CD4-positive, alpha-beta T cell treated with Interleukin-10 for 1 hour (primary cell): ENCODE measurements around the gene FLACC1.
"Not testable (repeated sequence)": the region's sequence is repeated elsewhere in the genome, so short reads cannot be mapped to it uniquely, and the experiment has no call there.

Experiments used
- DNase-seq: peaks from one replicate; pipeline ENCODE4 v3.0.0-alpha.2; 2020

Gene FLACC1, protein sequence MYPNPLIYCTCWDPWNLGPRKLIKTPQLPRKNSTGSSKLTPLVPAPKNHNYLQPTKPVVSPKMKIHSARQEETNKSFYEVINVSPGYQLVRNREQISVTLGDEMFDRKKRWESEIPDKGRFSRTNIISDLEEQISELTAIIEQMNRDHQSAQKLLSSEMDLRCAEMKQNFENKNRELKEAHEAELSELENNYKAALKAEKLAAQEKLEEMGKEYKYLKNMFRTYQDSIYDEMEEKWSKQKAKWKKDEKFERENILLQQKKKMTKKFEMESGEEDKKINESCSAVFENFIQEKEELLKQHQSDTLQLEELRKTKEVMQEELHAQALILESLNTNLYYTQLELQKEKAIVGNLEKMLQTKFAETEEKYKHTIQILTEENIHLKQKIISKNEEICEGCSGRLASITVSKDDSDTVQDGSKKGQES

DNA sequence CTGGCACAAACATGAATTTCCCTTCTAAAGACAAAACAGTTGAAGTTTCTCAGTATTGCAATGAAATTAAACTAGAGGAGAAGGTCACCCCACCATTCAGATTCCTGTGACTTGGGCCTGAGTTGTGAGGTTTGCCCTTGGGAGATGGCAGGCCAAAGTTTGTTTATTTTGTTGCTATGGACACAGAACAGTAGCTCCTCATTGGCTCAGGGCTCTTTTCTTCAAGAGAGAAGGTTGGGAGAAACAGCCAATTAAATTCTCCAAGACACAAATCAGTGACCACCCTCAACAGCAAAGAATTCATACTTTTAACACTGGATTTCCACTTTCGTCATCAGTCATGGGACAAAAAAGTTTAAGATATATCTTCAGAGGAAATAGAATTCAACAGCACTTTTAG, at the start of gene FLACC1:
FLACC1 (minus strand) TSS at position 125 of the 400 bp plus-strand sequence. CDS start 5,941 bp downstream, outside the sequence.
- DNase-seq = no peak

DNA sequence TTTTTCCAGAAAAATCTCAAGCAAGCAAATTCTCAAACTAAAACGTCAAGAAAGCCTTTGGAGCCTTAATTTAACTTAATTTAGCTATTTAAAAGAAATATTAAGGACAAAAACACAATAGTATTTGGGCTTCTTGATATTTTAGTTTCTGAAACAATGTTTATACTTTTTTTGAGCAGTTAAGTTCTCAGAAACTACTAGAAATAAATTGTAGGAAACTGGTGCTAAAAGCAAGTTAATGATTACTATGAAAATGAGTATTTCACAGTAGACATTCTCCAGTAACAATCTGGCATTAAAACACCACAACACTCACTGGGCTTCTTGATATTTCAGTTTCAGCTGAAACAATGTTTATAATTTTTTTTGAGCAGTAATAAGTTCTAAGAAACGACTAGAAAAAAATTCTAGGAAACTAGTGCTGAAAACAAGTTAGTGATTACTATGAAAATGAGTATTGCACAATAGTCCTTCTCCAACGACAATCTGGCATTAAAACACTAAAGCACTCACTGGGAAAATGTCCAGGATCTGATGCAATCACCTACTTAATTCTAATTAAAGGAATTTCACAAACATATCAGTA, 49.0 kb upstream of the FLACC1 start:
- no peak for DNase-seq

DNA sequence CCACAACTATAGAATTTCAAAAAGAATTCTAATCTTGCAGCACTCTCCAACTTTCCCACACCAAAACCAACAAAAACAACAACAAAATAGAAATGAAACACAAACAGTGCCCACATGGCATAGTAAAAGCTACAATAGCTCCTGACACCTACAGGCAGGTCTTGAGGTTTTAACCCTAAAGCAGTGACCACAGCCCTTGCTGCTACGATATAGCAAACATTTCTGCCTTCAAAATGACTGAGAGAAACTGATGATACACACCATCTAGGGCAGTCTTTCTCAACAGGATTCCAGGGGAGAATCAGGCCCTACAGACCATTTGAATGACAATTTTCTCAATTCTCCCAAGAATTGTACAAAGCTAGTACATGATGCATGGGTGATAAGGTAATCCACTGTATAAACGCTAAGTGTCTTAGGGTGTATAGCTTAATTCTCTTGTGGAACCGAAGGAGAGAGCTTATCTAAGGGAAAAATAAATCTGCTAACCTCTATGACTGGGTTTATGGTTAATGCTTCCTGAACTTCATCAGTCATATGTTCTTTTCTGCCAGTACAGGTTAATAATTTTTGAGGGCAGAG, 47.6 kb upstream of the FLACC1 start:
- DNase-seq = no peak

DNA sequence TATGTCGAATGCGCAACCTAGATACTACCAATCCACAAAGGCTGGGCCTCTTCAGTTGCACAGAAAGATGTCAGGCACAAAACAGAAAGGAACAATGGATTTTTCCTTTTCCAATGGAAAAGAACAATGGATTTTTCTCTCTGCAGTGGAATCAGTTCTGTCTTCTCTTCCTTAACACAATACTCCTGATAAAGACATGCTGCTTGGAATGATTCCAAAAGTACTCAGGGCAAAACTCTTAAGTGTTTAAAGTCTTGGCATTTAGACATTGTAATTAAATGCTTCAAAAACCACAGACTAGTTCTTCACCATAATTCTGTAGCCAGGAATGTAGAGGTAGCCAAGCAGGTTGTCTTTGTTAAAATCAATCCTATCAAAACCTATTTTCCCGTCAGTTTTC, 46.7 kb upstream of the FLACC1 start:
- no peak for DNase-seq

DNA sequence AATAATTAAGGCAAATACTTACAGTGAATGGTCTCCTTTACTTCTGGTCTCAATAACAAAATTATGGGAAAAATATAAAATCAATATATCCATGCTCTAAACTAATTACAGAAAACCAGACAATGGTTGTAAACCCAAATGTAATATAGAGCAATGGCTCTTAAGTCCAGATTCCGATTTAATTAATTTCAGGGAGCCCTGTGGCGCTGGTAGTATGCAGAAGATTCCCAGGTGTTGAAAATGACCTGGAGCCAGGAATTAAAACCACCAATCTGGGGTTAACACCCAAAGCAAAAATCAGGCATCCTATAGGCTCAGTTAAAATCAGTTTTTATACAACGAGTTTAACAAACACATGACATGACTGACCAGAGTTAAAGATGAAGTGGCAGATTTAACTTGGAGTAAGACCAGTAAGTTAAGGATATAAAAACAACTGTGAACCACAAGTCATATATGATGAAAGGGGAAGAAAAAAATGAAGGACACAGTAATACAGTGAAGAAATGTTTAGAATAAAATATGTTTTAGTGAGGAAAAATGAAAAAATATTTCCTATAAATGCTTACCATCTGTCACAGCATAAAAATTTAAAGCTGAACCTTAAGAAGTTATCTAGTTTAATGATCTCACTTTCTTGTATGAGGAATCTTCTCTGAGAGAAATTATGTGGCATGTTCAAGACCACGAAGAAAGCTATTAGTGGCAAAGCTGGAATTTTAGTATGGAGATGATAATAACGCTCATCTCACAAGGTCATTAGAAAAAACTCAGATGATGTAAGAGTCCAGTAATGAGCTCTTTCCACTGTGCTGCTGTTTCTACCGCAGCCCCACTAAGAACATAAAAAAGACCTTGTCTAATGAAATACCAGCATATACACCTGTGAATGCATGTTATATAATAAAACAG, 45.8 kb upstream of the FLACC1 start:
- no peak for DNase-seq

DNA sequence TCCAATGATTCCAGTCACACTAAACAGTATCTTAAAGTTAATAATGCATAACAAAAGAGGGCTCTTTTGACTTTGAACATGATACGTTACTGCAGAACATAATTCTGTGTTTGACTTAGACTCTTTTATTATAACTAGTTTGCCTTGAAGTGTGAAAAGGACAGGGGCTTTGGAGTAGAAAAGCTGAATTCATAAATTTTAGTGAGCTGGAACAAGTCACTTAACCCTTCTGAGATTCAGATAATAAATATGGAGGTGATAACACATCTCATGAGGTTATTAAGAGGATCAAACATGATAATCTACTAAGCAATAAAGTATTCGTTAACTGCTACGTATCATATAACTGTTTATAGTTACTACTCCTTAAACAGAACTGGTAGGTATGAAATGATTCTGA, 44.7 kb upstream of the FLACC1 start:
- DNase-seq = no peak

DNA sequence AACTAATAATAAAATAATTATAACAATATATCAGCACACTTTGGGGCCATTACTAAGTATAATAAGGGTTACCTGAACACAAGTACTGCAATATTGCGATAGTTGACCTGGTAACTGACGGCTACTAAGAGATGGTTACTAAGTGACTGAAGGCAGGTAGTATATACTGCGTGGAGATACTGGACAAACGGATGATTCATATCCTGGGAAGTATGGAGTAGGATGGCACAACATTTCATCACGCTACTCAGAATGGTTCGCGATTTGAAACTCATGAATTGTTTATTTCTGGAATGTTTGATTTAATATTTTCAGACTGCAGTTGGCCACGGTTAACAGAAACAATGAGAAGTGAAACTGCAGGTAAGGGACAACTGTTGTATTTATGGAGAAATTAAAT, 39.5 kb upstream of the FLACC1 start:
- DNase-seq = no peak

DNA sequence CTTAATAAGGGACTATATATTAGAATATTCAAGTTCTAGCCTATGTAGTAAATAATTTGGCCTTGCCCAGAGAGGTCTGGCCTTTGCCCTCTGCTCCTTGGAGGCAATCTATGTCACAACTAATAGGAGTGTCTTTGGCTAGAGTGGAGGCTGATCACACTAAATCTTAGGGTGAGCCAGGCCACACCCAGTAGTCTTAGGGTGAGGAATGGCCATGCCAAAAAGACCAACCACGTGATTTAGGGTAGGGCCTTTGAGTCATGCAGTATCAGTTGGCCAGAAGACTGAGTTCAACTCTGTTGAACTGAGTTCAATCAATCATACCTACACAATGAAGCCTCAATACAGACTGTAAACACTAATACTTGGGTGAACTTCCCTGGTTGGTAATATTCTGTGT, 26.0 kb upstream of the FLACC1 start:
- DNase-seq = no peak

DNA sequence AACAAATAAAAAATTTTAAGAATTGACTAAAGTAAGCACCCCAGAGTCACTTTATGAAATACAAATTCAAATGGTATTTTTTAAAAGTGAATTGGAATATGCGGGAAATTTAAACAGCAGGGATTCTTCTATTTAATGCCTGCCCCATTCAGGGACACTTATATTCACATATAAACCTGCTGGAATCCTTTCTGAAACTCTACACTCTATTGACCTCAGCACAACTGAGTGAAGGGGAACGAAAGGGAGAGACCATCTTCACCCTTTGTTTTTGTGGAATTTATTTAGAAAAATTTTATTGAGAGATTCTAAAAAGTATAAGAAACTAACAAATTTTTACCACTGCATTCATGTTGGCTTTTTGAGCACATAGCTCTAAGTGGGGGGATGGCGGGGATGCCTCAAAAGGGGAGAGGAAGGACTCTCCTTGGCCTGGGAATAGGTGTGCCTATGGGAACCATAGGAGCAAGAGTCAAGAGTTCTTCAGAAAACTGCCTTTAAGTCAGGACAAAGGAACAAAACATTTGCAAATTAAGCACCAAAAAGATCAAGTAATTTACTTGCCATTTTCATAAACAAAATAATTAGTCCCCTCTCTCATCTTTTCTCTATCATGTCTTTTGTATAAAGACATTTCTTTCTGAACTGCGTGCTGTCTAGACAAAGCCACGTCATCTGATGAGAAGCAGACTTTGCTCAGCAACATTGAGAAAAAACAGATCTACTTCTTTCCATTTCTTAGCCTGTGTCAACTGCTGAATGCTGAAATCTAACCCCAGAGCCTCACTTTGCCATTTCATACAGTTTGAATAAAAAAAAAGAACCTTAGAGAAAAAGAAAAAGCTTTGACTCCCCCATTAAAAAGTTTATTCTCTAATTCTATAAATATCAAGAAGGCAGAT, 21.6 kb upstream of the FLACC1 start:
- no peak for DNase-seq

DNA sequence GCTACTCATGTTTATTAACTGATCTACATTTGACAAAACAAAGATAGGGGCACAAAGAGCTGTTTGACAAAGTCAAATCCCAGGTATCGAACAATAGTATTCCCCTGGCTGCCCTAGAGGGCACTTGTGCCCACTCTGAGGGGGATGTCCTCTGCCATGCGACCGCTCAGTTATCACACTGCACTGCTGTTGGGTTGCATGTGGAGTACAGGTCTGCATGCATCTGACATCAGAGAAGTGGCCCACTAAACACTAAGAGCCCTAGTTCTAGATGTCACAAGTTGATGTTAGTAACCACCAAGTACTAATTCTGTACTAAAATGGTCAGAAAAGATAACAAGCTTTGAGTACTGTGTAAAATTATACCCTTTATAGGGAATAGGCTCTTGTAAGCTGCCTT, 20.1 kb upstream of the FLACC1 start:
- no peak for DNase-seq

DNA sequence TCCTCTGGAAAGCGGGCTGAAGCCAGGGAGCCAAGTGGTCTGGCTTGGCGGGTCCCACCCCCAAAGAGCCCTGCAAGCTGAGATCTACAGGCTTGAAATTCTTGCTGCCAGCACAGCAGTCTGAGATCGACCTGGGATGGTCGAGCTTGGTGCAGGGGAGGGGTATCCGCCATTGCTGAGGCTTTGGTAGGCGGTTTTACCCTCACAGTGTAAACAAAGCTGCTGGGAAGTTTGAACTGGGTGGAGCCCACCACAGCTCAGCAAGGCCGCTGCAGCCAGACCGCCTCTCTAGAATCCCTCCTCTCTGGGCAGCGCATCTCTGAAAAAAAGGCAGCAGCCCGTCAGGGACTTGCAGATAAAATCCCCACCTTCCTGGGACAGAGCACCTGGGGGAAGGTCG, 12.6 kb upstream of the FLACC1 start:
- no peak for DNase-seq

DNA sequence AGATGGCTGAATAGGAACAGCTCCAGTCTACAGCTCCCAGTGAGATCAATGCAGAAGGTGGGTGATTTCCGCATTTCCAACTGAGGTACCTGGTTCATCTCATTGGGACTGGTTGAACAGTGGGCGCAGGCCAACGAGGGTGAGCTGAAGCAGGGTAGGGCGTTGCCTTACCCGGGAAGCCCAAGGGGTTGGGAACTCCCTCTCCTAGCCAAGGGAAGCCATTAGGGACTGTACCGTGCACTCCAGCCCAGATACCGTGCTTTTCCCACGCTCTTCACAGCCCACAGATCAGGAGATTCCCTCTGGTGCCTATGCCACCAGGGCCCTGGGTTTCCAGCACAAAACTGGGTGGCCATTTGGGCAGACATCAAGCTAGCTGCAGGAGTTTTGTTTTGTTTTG, 12.2 kb upstream of the FLACC1 start:
- not testable (repeated sequence) for DNase-seq

DNA sequence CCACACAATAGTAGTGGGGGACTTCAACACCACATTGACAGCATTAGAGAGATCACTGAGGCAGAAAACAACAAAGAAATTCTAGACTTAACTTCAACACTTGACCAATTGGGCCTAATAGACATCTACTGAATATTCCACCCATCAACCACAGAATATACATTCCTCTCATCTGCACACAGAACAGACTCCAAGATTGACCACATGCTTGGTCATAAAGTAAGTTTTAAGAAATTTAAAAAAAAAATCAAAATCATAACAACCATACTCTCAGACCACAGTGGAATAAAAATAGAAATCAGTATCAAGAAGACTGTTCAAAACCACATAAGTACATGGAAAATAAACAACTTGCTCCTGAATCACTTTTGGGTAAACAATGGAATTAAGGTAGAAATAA, 9.0 kb upstream of the FLACC1 start:
- DNase-seq = no peak

DNA sequence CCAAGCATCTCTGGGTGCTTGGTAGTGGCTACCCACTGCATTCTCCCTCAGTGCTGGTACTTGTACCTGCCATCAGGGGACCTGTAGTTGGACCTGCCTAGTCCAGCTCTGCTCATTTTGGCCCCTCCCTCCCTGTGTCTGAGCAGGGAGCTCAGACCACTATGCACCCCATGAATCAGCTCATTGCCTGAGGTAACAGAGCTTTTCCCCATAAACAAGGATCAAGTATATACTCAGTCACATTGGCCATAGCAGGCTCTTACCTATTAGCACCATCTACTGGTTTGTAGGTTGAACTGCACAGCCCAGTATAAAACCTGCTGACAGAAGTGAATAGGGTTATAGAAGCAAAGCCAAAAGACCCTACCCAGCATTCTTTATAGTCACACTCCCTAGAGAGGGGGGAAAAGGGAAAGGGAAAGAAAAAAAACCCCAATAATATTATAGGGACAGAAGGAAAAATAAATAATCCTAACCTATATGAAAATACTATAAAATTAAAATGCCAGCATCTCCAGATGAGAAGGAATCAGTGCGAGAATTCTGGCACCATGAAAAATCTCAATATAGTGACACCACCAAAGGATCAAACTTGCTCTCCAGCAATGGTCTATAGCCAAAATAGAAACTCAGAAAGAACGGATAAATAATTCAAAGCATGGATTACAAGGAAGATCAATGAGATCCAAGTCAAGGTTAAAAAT, 6.9 kb upstream of the FLACC1 start:
- peak; percentile 74 for DNase-seq

DNA sequence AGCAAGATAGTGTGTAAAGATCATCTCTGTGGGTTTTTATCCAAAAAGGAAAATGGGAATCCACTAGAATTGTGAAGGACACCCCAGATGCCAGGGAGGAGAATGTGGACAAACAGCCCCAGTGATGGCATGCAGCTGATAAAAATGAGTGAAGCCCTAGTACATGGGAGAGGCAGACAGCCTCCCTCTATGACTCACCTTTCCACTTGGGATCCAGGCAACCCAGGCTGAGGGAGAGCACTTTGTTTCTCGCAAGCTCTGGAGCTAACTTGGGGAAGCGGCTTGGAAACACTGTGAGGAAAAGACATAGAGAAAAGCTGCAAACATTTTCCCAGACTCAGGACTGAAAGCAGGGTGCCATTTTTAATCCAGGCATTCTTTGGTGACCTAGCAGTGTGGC, 5.3 kb upstream of the FLACC1 start:
- DNase-seq = no peak

DNA sequence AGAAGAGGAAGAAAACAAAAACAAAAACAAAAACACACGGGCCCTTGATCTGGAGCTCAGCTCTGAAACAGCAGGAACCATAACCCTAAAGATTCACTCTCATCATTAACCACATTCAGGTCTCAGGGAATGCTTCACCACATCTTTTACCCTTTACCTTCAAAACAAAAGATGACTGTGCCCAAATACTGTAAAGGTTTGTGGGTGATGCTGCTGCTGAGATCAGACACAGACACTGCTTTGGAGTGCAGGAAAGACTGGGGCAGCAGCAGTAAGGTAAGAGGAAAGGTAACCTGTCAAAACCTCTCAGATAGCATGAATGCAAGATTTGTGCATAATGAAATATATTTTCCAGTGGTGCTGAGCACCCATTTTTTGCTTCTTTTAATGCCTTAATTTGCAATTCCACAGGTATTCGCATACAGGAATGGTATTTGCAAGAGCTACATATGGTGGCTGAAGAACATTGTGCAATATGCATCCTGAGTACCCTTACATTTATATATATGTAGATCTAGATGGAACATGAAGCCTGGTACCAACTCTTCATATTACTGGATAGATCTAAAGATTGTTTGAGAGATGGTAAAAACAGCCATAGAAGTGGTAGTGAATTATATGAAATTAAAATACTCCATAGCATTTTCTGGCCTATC, 4.1 kb upstream of the FLACC1 start:
- no peak for DNase-seq

DNA sequence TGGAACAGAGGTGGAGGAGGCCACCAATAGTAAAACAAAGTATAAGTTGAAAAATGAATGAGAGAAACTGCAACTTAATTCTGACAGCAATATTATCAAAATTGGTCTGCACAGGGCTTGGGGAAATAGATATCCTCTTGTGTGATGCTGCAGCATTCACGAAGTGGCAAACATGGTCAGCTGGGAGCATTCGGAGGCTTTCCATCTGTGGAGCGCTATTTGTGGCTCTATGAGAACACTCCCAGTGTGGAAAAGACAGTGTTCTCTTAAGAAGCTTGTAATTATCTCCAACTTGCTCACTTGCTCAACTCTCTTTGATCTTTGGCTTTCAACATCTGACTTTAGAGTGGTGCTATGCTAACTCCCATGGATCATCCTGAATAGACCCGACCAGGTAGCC, 3.1 kb upstream of the FLACC1 start:
- no peak for DNase-seq

DNA sequence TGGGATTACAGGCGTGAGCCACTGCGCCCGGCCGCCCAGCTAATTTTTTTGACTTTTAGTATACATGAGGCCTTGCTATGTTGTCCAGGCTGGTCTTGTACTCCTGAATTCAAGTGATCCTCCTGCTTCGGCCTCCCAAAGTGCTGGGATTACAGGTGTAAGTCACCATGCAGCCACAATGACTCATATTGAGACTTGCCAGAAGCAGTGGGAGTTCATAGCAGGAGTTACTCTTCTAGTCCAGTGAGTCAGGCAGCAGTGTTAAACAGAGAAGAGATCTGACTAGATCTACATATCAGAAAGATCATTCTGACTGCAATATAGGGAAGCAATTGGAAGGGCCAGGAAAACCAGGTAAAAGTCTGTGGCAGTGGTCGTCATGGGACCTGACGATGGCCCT, 1.5 kb upstream of the FLACC1 start:
- no peak for DNase-seq

DNA sequence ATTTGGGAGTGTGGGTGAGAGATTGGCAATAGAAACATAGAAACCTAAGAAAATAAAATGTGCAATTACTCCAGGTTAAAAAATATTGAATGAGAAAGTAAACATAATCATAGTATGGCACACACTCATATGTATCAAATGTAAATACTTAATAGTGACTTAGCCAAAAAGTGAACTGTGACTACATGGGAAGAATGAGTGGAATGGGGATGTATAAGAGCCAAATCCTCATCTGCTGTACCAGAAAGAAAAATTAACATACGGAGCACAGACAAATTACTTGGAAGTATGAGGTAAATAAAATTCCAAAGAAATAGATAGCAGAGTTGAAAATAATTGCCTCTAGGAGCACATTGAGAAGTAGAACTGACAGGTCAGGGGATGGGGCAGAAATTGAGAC, 4.0 kb downstream of the FLACC1 start:
- no peak for DNase-seq

DNA sequence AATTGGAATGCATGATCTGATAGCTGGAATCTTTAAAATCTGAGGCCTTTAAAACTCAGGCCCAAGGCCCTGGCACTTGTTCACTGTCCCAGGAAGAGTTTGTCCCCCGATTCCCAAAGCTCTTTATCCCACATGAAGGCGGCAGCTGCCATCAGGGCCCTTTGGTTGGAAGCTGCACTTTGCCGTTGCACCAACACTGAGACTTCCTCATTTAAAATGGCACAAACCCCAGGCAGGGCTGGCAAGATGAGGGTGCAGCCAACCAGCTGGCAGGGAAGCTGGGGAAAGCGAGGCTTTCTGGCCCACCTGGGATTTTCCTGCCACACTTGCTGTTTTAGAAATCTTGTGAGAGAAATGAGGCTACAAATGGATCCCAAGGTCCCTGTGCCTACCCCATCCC, 6.3 kb downstream of the FLACC1 start:
- no peak for DNase-seq

DNA sequence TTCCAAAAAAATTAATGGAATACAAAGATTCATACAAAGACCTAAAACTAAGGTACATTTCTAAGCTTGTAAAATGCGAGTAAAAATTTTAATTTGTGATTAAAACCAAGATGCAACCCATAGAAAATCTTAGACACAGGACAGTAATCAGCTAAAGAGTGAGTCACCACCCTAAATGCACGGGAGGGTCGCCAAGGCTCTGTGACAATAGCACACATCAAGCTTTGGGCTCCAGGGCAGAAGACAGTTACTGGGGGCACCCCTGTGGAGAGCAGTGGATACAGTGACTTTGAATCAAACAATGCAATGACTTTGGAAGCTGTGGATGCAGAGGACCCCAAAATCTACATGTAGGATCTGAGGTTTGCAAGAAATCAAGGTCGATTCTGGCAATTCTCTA, 7.5 kb downstream of the FLACC1 start:
- DNase-seq = no peak
